HG03520 (cell line): ENCODE results near the gene TCF7L2.
A peak's percentile ranks its signal among the peaks of the same experiment; 100 is the strongest.

ENCODE experiments used
- ATAC-seq: cut with Tn5 transposase; IDR thresholded peaks from one replicate; pipeline ENCODE4 v1.9.1; 2021; ENCODE audit warnings: mild to moderate bottlenecking, moderate library complexity; ENCODE audit not compliant: unreplicated experiment

The TCF7L2 gene

DNA sequence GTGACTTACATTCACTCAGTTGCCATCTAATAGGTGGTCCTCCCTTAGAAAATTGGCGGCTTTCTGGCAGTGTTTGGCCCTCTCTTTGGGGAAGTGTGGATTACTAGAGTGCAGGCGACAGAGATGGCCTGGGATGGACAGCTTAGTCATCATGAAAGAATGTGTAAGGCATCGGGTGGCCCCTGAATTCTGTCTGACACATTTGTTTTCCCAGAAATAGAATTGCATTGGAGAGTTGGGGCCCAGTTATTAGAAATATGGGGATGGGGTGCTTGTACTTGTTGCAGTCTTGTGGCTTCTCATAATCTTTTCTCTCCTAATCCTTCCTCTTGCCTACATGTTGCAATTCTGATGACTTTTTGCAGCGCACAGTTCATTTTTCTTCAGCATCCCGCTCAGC, 13.8 kb downstream of the TCF7L2 start:
- ATAC-seq, result no peak

DNA sequence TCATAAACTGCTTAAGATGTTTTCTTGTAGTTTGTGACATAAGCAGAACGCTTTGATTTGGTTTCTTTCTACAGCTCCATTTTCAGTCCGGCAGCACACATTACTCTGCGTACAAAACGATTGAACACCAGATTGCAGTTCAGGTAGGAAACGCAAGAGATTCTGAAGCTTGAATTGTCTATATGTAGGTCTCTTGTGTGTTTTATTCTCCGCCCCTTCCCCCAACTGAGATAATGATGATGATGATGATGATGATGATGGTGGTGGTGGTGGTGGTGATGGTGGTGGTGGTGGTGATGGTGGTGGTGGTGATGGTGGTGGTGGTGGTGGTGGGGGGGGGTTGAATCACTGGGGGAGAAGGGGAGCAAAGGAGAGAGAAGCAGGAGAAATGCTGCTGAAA, 14.4 kb downstream of the TCF7L2 start:
- no peak for ATAC-seq

DNA sequence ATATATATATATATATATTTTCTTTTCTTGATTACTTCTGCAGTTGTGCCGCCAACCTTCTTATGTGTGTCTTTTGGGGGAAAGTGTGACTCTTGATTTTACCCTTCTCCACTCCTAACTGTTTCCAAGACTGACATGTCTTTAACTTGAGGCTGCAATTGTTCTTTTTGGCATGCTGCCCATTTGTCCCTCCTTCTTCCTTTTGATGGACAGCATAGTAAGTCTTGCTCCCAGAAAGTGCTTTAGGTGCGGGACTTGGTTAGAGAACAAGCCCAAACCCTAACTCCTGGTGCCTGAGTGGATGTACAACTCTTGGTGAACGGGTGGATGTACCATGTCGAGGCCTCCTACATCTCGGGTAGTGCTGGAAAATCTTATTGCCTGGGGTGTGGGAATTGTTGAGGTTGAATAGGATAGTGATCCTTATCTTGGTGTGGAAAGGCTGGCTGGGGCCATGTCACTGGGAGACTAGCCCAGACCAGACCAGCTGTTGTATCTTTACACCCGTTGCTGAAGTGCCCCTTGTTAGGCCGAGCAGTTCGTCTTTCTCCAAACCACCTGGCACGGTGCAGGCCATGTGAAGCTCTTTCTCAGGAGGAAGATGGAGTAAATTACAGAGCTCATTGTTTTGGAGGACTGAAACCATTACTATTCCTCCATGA, 16.3 kb downstream of the TCF7L2 start:
- no peak for ATAC-seq

DNA sequence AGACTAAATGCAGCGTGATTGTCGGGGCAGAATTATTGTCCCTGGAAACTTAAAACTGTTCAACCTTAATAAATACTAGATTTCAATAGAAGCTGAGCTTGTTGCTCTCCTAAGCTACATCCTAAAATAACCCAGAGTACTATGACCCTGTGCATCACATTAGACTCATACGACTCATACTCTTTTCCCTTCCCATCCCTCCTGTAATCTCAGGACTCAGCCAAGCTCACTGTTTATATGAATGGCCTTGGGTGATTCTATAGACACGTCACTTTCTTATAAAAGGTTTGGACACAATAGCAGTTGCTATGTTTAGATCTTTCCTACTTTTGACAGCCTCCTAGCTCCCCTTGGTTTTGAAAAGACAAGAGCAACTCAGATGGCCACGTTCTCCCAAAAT, 17.2 kb downstream of the TCF7L2 start:
- ATAC-seq, result no peak

DNA sequence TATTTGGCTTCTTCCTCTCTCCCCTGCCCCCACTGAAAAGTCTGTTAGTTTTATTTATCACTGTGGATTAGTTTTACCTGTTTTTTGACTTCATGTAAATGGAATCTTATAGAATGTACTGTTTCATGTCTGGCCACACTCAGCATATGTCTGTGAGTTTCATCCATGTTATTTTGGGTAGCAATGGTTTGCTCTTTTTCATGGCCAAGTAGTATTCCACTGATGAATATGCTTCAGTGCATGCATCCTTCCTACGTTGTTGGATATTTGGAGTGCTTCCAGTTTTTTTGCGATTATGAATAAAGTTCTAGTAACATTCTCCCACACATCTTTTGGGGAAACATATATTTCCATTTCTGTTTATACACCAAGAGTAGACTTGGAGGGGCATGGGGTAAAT, 19.1 kb downstream of the TCF7L2 start:
- no peak for ATAC-seq

DNA sequence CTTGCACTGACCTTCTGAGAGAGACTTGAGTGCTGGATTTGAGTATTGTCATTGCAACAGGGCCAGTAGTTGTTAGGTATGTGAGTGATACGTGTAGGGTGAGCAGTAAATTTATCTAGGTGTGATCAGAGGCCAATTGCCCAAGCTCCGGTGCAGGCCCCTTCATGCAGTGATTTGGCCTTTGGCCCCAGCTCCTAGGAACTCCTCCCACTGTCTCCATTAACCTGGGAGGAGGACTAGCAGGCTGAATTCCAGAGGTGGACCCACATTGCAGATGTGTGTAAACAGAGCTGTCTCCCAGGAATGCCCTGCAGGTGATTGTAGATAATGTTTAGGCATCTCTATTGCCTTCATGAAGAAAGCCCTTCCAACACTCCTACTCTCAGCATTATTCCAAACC, 19.5 kb downstream of the TCF7L2 start:
- no peak for ATAC-seq

DNA sequence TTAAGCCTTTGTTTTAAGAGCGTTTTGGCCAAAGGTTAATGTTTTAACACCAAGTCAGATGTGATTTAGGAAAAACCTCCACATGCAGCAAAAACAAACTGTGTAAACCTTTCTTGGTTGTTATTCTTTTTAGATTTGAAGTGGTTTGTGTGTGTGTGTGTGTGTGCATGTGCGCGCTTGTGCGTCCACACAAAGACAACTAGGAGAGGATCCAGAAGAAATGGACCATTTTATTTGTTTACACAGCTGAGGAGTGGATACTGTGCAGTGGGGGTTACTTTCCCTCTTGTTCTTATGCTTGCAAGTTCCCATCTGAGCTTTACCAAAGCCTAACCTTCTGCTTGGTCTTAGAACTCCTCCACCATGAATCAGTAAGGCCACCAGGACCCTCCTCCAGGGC, 20.0 kb downstream of the TCF7L2 start:
- no peak for ATAC-seq

DNA sequence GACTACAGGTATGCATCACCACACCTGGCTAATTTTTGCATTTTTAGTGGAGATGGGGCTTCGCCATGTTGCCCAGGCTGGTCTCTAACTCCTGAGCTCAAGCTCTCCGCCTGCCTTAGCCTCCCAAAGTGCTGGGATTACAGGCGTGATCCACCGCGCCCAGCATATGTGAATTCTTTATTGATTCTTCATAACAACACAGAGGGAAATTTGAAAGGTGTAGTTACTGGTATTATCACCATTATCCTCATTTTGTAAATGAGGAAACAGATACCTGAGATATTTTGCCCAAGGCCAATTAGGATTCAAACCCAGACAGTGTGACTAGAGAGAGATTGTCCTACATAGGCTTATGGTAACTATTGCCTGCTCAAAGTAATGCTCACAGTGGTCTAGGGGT, 22.6 kb downstream of the TCF7L2 start:
- no peak for ATAC-seq

DNA sequence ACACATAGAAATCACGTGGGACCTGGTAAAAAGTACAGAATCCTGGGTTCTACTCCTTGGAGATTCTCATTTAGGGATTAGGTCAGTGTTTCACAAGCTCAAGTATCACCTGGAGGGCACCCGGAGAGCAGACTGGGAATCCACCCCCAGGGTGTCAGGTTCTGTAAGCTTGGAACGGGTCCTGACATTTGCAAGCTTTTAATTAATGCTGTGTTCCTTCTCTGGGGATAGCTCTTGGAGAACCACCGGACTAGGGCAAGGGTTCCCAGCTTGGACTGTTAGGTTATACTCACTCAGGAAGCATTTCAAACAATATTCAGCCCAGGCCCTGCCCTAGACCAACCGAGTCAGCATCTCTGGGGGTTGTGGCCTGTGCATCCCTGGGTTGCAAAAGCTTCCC, 23.0 kb downstream of the TCF7L2 start:
- no peak for ATAC-seq

DNA sequence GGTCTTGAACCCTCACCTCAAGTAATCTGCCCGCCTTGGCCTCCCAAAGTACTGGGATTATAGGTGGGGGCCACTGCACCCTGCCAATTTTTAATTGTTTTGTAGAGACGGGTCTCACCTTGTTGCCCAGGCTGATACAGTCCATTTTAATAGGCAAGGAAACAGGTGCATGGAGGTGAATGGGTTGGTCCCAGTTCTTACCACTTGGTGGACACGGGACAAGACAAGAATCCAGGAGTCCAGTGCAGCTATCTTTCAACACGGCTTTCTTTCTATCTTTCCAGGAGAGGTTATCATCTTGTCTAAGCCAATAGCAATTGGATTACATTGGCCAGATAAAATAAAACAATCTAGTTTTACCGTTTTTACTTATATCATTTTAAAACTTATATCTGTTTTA, 23.8 kb downstream of the TCF7L2 start:
- no peak for ATAC-seq

DNA sequence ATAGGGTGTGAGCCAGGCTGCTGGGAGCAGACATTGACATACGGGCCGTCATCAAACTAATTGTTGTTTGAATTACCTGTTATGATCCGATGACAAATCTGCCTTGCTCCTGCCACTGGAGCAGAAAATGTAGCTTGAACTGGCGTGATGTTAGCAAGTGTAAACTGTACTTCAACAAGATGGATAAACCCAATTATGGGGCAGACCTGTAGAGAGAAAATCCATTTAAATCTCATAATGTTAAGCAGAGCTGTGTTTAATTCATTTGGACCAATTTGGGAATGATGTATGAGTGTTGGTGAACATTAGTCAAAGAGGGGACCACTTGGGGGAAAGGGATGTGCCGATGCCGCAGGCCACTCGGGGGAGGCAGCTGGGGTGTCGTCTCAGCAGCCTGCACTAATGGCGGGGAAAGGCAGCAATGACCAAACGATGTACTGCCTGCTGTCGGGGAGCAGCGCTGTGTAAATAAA, 27.4 kb downstream of the TCF7L2 start:
- no peak for ATAC-seq

DNA sequence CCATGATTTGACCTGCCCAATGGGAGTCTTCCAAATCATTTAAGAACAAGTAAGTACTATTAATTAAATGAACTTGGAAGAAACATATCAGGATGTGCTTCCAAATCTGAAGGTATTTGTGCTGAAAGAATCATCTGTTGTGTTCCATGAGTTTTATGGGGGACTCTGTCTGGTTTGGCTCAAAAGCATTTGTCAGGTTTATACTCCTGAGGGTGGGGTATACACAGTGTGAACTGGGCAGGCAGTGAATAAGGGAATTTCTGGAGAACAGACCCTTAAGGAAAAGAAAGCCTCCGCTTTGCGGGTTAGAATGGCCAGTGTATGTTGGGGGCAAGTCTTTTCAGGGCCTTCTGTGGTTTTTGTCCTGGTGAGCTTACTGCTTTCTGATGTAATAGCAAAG, 29.9 kb downstream of the TCF7L2 start:
- no peak for ATAC-seq

DNA sequence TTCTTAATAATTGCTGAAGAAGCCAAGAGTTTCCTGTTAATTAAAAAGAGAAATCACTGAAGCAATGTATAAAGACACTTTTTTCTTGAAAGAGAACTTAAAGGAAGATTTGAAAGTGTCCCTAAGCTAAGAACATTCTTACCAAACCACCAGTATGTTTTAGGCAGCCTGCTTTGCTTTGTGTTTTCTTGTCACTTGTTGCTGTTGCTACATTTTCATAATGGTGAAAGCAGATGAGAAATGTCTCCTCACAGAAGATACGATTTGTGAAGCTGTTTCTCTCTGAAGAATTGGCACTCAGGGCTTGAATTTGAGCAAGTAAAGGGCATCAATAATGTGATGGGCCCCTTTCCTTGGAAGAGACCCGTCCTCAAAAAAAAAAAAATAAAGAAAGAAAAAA, 30.9 kb downstream of the TCF7L2 start:
- ATAC-seq, result no peak

DNA sequence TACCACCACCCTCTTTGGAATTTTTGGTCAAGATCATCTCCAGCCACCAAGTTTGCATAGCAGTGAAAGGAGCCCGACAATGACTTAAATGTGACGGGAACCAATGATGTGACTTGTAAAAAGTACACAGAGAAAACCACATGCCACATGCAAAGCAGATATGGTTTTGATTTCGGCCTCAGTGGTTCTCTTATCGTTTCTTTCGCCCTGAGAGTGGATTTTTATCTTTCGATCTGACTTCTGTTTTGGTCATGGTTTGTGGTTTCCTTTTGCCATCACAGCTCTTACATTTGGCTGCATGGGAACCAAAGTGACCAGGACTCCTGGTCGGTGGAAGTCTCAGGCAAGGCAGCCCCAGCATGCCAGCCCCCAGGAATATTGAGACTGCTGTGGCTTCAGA, 31.5 kb downstream of the TCF7L2 start:
- peak; percentile 92 for ATAC-seq

DNA sequence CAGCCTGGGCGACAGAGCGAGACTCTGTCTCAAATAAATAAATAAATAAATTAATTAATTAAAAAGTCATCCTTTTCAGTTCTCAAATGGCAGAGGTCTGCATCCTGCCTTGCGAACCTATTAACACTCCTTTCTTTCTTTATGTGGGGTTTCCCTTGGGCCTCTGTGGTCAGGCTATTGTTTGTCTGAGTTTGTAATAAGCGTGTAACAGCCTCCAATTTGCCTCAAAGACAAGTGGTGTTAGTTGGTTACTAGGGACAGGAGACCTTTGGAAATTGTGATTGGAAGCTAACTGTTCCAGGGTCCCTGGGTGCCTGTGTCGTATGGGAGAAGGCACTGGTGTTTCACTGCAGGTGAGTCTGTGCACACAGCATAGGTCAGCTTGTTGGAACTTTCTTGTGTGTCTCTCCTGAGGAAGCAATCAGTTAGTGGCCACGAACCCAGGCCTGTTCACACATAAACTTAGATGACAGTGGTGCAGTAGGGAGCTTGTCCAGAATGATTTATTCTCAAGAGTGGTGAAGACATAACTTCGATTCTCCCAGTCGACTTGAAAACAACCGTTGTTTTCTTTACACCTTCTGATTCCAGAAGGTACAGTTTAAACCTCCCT, 33.5 kb downstream of the TCF7L2 start:
- no peak for ATAC-seq

DNA sequence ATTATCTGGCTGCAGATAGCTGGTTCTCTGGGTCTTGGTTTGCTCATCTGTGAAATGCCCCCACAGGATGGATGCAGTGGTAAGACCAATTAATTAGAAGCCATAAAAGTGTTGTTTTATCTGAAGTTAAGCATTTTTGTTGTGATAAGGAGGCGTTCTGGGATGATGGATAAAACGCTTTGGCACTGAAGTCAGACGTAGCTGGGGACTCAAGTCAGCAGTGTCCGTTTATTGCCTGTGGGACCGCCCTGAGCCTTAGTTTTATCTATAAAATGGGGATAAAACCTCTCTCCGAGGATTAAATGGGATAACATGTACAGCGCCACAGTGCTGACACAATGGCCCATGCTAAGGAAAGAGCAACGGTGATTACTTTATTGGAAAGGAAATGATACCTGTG, 34.7 kb downstream of the TCF7L2 start:
- no peak for ATAC-seq

DNA sequence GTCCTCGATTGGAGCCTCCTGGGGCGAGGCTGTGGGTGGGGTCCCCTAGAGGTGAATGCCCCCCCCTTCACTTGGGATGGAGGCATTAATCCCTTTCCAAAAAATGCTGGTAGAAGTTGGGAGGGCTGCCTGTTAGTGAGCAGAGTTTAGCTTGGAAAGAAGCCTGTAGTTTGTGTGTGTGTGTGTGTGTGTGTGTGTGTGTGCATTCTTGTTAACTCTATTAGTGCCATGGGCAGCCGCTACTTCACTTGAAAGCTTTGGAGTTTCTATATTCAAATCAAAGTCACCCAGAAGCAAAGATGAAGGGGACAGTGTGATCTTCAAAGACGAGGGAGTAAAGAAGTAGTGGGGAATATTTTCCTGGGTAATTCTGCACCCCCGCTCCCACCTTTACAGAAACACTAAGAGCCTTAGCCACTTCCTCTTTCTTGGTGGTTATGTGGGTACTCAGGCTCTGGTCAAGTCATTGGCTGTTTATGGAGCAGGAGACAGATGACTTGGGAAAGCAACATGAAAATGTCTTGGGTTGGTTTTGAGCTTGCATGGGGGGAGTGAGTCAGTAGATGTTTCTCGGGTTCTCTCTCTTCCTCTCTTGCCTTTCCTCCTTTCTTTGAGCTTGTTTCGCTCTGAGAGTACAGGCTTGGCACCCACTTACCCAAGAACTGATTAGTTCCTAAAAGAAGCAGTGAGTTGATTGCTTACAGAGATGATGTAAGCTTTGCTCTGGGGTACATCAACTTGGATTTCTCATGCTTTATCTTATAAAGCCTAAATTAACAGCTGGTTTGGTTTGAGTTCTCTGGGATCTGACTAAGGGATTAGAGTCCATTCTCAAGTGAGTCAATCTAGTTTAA, 35.9 kb downstream of the TCF7L2 start:
- no peak for ATAC-seq

DNA sequence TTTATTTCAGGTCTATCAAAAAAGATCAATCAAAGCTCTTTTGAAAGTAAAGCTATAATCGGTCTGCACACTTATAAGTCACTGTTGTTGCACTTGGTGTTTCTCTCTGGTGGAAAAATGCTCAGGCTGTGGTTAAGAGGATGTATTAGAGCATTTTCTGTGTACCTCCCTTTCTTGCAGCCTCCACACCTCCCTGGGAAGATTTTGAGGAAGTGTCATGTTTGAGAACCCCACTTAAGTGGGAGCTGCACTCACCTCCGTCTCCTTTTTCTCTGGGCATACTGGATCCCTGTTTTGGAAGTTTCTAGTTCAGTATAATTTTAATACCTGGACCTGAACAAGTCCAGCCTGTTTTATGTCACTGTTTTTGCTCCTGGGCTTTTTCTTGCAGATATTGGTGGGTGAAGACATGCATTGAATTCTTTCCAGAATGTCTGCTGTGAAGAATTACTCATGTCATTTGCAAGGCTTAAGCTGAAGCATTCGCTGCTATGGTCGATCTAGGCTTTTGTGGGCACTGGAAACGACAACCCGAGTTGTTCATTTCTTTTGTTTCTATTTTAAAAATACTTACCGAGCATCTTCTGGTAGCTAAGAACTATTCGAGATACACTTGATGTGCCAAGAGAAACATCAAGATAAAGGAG, 36.6 kb downstream of the TCF7L2 start:
- ATAC-seq, result no peak

DNA sequence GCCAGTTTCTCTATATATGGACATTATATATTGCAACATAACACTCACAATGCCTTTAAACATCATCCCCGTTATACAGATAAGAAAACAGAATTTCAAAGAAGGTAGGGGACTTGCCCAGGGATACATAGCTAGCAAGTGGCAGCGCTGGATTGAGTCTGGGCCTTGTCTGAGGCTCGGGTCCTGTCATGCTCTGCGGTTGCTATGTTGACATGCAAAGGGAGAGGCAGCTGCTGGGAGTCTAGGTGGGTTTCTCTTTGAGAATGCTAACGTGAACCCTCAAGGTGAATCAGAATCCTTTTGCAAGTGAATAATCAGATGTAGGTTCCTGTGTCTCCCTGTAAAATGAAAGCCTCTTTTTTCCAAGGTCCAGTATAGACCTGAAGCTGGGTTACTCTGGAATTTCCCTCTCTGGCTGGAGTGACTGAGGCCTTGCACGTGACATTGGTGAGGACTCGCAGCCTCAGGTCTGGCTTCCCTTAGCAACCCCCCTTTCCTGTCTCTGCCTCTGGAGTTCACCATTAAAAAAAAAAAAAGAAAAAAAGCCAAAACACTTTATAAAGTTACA, 38.9 kb downstream of the TCF7L2 start:
- ATAC-seq, result no peak

DNA sequence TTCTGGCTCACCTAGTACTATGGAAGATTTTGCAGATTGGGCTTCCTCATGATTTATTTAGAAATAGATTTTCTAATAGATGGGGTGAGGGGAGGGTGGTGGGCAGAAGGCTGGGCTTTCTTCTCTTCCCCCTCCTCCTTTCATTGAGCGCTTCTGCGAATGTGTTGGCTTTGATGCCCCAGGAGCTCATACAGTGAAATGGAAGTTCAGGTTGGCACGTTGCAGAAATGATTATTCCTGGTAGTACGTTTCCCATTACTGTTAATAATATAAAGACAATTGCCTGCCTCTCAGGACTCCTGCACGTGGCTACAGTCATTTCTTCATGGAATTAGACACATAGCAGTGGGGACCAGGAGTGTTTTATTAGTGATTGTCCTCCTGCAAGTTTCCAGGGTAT, 39.8 kb downstream of the TCF7L2 start:
- ATAC-seq, result no peak

DNA sequence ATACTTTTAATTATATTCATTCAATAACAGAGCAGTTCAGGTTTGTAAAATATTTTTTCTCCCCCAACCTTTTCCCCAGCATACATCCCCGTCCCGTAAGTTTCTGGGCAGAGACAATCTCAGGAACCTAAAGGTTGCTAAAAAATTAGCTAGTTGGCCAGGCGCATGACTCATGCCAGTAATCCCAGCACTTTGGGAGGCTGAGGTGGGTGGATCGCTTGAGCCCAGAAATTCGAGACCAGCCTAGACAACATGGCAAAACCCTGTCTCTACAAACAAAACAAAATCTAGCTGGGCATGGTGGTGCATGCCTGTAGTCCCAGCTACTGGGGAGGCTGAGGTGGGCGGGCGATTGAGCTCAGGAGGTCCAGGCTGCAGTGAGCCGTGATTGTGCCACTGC, 40.2 kb downstream of the TCF7L2 start:
- no peak for ATAC-seq
